SH-SY5Y (cell line): Measurements from ENCODE around the gene NCK2.

Experiments used
- GATA2 ChIP-seq: IDR thresholded peaks from 2 replicates; pipeline ENCODE4 v1.6.1; 2011; ENCODE audit warnings: mild to moderate bottlenecking, low read depth, low read length
- GATA3 ChIP-seq: IDR thresholded peaks from 2 replicates; pipeline ENCODE4 v1.6.1; 2011; ENCODE audit warnings: low read depth, mild to moderate bottlenecking, low read length, moderate library complexity

DNA sequence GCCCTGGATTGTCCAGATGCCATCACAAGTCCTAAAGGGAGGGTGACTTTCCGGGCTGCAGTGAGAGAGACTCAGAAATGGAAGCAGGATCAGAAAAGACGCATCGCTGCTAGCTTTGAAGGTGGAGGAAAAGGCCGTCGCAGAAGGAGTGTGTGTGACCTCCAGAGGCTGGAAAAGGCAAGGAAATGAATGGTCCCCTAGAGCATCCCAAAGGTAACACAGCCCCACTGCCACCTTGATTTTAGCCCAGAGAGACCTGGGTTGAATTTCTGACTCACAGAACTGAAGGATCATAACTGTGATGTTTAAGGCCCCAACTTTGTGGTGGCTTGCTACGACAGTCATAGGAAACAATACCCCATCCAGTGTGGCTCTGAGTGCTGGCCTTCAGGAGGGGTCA is 8.6 kb upstream of the NCK2 start:
- TF ChIP-seq GATA2 = no peak
- TF ChIP-seq GATA3 = no peak
